ENCODE data around the gene OR2D2.
"Not testable (repeated sequence)": the region's sequence is repeated elsewhere in the genome, so short reads cannot be mapped to it uniquely, and the experiment has no call there.

Gene OR2D2

GRCh38 chr11:6892400-6892799 is at the start of gene OR2D2:
TSS of gene OR2D2 (minus strand) at chr11:6892500. CDS start at chr11:6892500, 0 bp downstream.
- no peak for DNase-seq

GRCh38 chr11:6941970-6942369 is 49.7 kb upstream of the OR2D2 start:
- no peak for DNase-seq

- no peak for DNase-seq
Measured at GRCh38 chr11:6932145-6932544, 39.8 kb upstream of the OR2D2 start.

GRCh38 chr11:6931146-6931713 is 38.9 kb upstream of the OR2D2 start:
- no peak for DNase-seq

- DNase-seq: no peak
Measured at GRCh38 chr11:6928916-6929315, 36.6 kb upstream of the OR2D2 start.

GRCh38 chr11:6927030-6927617 is 34.8 kb upstream of the OR2D2 start:
- DNase-seq: peak; percentile 13

GRCh38 chr11:6926208-6927029 is 34.1 kb upstream of the OR2D2 start, which contains the start of gene ZNF215:
TSS of gene ZNF215 (plus strand) at chr11:6926426. CDS start at chr11:6932273, 5,847 bp downstream.
- DNase-seq: no peak

- DNase-seq: no peak
Measured at GRCh38 chr11:6925636-6926207, 33.4 kb upstream of the OR2D2 start.

- DNase-seq: no peak
Measured at GRCh38 chr11:6925007-6925577, 32.8 kb upstream of the OR2D2 start.

GRCh38 chr11:6920702-6921101 is 28.4 kb upstream of the OR2D2 start, which contains the start of gene OR2D3:
TSS of gene OR2D3 (plus strand) at chr11:6921002. CDS start at chr11:6921002, 0 bp downstream.
- DNase-seq: no peak

GRCh38 chr11:6919698-6920097 is 27.4 kb upstream of the OR2D2 start:
- DNase-seq: no peak

- no peak for DNase-seq
Measured at GRCh38 chr11:6911948-6912347, 19.6 kb upstream of the OR2D2 start.

GRCh38 chr11:6911378-6911777 is 19.1 kb upstream of the OR2D2 start:
- DNase-seq: no peak

- not testable (repeated sequence) for DNase-seq
Measured at GRCh38 chr11:6904804-6905203, 12.5 kb upstream of the OR2D2 start.

- no peak for DNase-seq
Measured at GRCh38 chr11:6900327-6900999, 8.2 kb upstream of the OR2D2 start.

- DNase-seq: no peak
Measured at GRCh38 chr11:6898911-6899310, 6.6 kb upstream of the OR2D2 start.

- DNase-seq: no peak
Measured at GRCh38 chr11:6895010-6895409, 2.7 kb upstream of the OR2D2 start.

GRCh38 chr11:6894097-6894496 is 1.8 kb upstream of the OR2D2 start:
- DNase-seq: no peak

- no peak for DNase-seq
Measured at GRCh38 chr11:6889835-6890234, 2.5 kb downstream of the OR2D2 start.

GRCh38 chr11:6888830-6889229 is 3.5 kb downstream of the OR2D2 start:
- no peak for DNase-seq

- not testable (repeated sequence) for DNase-seq
Measured at GRCh38 chr11:6887711-6888110, 4.6 kb downstream of the OR2D2 start.

GRCh38 chr11:6882751-6883150 is 9.5 kb downstream of the OR2D2 start:
- no peak for DNase-seq

- no peak for DNase-seq
Measured at GRCh38 chr11:6876914-6877313, 15.4 kb downstream of the OR2D2 start.

Measured in NCI-H2029 (cell line).